Measurements from ENCODE around the gene SLK. TPM values are rescaled to one million over a fixed set of nuclear protein-coding genes. Genes with fewer than 3 reads are reported as not detected.

SLK gene
- total RNA-seq (2016; rRNA removed; fragmentation: Illumina TruSeq; extraction: Trizol) (22.8 and 35.0 TPM in 2 replicates), polyA plus RNA-seq (2011; rRNA removed) (3.4 and 3.7 TPM in 2 replicates), polyA minus RNA-seq (2011; rRNA and poly(A)+ RNA removed; ENCODE audit: low replicate concordance) (2.8 and 10.1 TPM in 2 replicates), Bru-seq, nascent RNA (percentile 81 among the genes with signal in this experiment), BruChase-seq, experiment 1, labeled RNA remaining after a 6-hour chase (percentile 87 among the genes with signal in this experiment), BruChase-seq, experiment 2, labeled RNA remaining after a 2-hour chase (percentile 80 among the genes with signal in this experiment)
- 8.1 and 9.1 TPM in 2 replicates for total RNA-seq (2016; cell fraction: cytosol; rRNA removed; fragmentation: Illumina TruSeq; extraction: Trizol; ENCODE audit: low read depth)
- total RNA-seq (2016; cell fraction: insoluble cytoplasmic fraction; rRNA removed; fragmentation: Illumina TruSeq; extraction: Trizol) = 21.6 and 34.9 TPM in 2 replicates
- total RNA-seq (2016; cell fraction: membrane; rRNA removed; fragmentation: Illumina TruSeq; extraction: Trizol) = 6.4 and 7.4 TPM in 2 replicates
- 17.5 and 20.8 TPM in 2 replicates for total RNA-seq (2016; cell fraction: nucleus; rRNA removed; fragmentation: Illumina TruSeq; extraction: Trizol)
- polyA plus RNA-seq (2011; cell fraction: cytosol; rRNA removed) = 1.5 and 2.6 TPM in 2 replicates
- 2.7 and 3.1 TPM in 2 replicates for polyA plus RNA-seq (2011; cell fraction: nucleus; rRNA removed)
- 10.9 and 14.4 TPM in 2 replicates for polyA plus RNA-seq (2012)
- 0.28 and 0.47 TPM in 2 replicates for polyA plus RNA-seq (2016; cell fraction: cytosol; fragmentation: Illumina TruSeq; extraction: Trizol; ENCODE audit: low read depth)
- polyA plus RNA-seq (2016; cell fraction: insoluble cytoplasmic fraction; fragmentation: Illumina TruSeq; extraction: Trizol; ENCODE audit: low read depth) = 19.7 and 21.4 TPM in 2 replicates
- polyA plus RNA-seq (2016; cell fraction: membrane; fragmentation: Illumina TruSeq; extraction: Trizol; ENCODE audit: low read depth) = 1.7 and 2.0 TPM in 2 replicates
- polyA plus RNA-seq (2016; cell fraction: nucleus; fragmentation: Illumina TruSeq; extraction: Trizol; ENCODE audit: insufficient read depth, low read depth) = 12.7 and 13.6 TPM in 2 replicates
- polyA minus RNA-seq (2011; cell fraction: cytosol; rRNA and poly(A)+ RNA removed) = 10.0 and 12.9 TPM in 2 replicates
- polyA minus RNA-seq (2011; cell fraction: nucleus; rRNA and poly(A)+ RNA removed) = 17.9 and 21.1 TPM in 2 replicates
- long read RNA-seq, experiment 1, partial matches to known transcripts = 0 of 1 reads
- long read RNA-seq, experiment 1, other reads (novel, unspliced or antisense) = 1 of 1 reads
- long read RNA-seq, experiment 2, full-length matches to known transcripts = 3 of 19 reads
- long read RNA-seq, experiment 2, partial matches to known transcripts = 2 of 19 reads
- long read RNA-seq, experiment 2, other reads (novel, unspliced or antisense) = 14 of 19 reads

DNA sequence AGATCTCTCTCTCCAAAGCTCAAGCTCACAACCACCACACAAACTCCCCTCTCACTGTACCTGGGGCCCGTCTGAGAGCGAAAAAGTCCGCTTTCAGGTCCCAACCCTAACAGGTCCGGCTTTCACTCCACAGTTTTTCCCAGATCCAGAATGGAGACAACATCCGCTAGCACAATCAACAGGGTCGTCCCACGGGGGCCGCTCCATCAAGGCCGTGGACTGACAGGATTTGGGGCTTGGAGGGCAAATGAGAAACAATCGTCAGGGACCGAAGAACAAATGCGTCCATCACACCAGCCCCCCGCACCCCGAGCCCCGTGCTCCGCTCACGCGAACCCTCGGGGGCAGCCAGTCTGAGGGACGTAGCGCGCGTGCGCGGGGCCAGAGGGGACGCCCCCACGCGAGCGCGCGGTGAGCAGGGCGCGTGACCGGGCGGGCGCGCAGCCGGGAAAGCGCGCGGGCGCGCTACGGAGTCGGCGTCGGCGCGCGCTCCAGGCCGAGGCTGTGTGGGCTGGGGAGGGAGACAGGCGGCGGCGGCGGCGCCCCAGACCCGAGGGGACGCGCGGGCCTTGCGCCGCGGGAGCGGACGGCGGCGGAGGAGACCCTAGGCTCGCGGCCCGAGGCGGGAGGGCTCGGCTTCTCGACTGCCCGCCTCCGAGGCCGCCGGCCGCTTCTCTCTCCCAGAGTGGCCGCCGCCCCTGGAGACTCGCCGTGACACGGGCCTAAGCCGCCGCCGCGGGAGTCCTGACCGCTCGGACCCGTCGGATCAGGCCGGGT lies at the start of gene SLK:
Gene SLK, plus strand, starts transcription at position 470 of the 777 bp plus-strand sequence. CDS start 606 bp downstream, outside the sequence.
- ChIA-PET POLR2A (interaction anchor here (1.3 kb wide), 1 partner anchor 155 kb away, joined by 4 read pairs; the partner anchor contains the start of gene SFR1), CTCF (ENCODE audit: low intra/inter-chr PET ratio, low total read pairs) (no interaction called here)
- Histone ChIP-seq H4K20me1 (ENCODE audit: insufficient read depth, low read length) (peaks cover 19% of the 10 kb centered on the region; the same call in 1 of the 2 replicates), H3K4me3 (replicated peaks in 1 of 3; ENCODE audit: insufficient read depth in 1 of 3, low read depth in 2 of 3, low read length in 3 of 3) (peak within 1 kb of the TSS; percentile 83 to 93 (median 88)), H3K9me3 (ENCODE audit: low read length) (no peaks in the 10 kb centered on the region), H3K27ac (ENCODE audit: extremely low read length, insufficient read depth, low read length) (peak within 1 kb of the TSS; percentile 85), H3K4me1 (ENCODE audit: insufficient read depth, low read length) (peaks cover 35% of the 10 kb centered on the region), H3K79me2 (ENCODE audit: insufficient read depth, low read length) (peaks cover 41% of the 10 kb centered on the region), H2AFZ (ENCODE audit: low read length) (peak within 1 kb of the TSS; percentile 88), H3K27me3 (ENCODE audit: control insufficient read depth in 1 of 2, insufficient read depth in 2 of 2, low read length in 2 of 2) (peaks cover 0 to 3% of the 10 kb centered on the region in 2 experiments; a peak in 1 of 5 replicates), H3K4me2 (ENCODE audit: low read depth, low read length) (peak within 1 kb of the TSS; percentile 73), H3K36me3 (replicated peaks in 1 of 2; ENCODE audit: control insufficient read depth in 1 of 2, insufficient read depth in 2 of 2, low read length in 2 of 2) (no peaks in the 10 kb centered on the region), H3K9ac (ENCODE audit: insufficient read depth, low read depth, low read length) (peak within 1 kb of the TSS; percentile 91)
- peak; percentile 53 for DNase-seq (ENCODE audit: low spot score)
- peak; percentile 87 for ATAC-seq
- intact Hi-C loops (cut with micrococcal nuclease; ENCODE audit: unreplicated experiment) = loop anchor here (2.0 to 5.0 kb wide), 2 partner anchors 48 to 155 kb away; partner anchors contain the start of genes SFR1 and STN1
- 2% methylated on average over 11 of the region's 92 CpGs for WGBS (ENCODE audit: low lambda C conversion rate)
- BruUV-seq (replicated peaks) = no TSS peak
- in situ Hi-C loops (cut with HindIII; ENCODE audit: extremely low pct_ligation_motif_present, low pct_unique_long_range_greater_than_20kb) = no loop called here
- FAIRE-seq = no peak
- TF ChIP-seq SMYD3 (CRISPR knock-in tag; IDR thresholded peaks at IDR 0.05) (no peak), ZNF747 (CRISPR knock-in tag; IDR thresholded peaks at IDR 0.05; ENCODE audit: borderline replicate concordance) (0 out of 2 replicates have a peak, but pooled peaks have one; percentile 45), ZNF672 (CRISPR knock-in tag; IDR thresholded peaks at IDR 0.05) (no peak), ZNF777 (CRISPR knock-in tag; IDR thresholded peaks at IDR 0.05) (peak; percentile 99), SALL2 (CRISPR knock-in tag; IDR thresholded peaks at IDR 0.05) (peak; percentile 42; the same call in 1 of the 2 replicates), FOXO1 (CRISPR knock-in tag; IDR thresholded peaks at IDR 0.05) (peak; percentile 43; the same call in 1 of the 2 replicates), POLR2A (IDR thresholded peaks at IDR 0.05; ENCODE audit: insufficient read depth in 1 of 2, low read depth in 2 of 2, low read length in 2 of 2) (peak; percentile 44 to 85; a peak in 3 of 4 replicates), RARA (CRISPR knock-in tag; IDR thresholded peaks at IDR 0.05) (no peak), ZNF468 (CRISPR knock-in tag; IDR thresholded peaks at IDR 0.05) (0 out of 2 replicates have a peak, but pooled peaks have one; percentile 34), ZMYM3 (CRISPR knock-in tag; IDR thresholded peaks at IDR 0.05) (peak; percentile 16; the same call in 1 of the 2 replicates), ZFY (CRISPR knock-in tag; IDR thresholded peaks at IDR 0.05) (peak; percentile 88)
- TF ChIP-seq, protein P1, sequence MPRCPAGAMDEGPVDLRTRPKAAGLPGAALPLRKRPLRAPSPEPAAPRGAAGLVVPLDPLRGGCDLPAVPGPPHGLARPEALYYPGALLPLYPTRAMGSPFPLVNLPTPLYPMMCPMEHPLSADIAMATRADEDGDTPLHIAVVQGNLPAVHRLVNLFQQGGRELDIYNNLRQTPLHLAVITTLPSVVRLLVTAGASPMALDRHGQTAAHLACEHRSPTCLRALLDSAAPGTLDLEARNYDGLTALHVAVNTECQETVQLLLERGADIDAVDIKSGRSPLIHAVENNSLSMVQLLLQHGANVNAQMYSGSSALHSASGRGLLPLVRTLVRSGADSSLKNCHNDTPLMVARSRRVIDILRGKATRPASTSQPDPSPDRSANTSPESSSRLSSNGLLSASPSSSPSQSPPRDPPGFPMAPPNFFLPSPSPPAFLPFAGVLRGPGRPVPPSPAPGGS (CRISPR knock-in tag; IDR thresholded peaks at IDR 0.05) = no peak
- TF ChIP-seq, protein P2, sequence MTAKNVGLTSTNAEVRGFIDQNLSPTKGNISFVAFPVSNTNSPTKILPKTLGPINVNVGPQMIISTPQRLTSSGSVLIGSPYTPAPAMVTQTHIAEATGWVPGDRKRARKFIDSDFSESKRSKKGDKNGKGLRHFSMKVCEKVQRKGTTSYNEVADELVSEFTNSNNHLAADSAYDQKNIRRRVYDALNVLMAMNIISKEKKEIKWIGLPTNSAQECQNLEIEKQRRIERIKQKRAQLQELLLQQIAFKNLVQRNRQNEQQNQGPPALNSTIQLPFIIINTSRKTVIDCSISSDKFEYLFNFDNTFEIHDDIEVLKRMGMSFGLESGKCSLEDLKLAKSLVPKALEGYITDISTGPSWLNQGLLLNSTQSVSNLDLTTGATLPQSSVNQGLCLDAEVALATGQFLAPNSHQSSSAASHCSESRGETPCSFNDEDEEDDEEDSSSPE (CRISPR knock-in tag; IDR thresholded peaks at IDR 0.05) = 0 out of 2 replicates have a peak, but pooled peaks have one; percentile 28
- TF ChIP-seq, protein P3, sequence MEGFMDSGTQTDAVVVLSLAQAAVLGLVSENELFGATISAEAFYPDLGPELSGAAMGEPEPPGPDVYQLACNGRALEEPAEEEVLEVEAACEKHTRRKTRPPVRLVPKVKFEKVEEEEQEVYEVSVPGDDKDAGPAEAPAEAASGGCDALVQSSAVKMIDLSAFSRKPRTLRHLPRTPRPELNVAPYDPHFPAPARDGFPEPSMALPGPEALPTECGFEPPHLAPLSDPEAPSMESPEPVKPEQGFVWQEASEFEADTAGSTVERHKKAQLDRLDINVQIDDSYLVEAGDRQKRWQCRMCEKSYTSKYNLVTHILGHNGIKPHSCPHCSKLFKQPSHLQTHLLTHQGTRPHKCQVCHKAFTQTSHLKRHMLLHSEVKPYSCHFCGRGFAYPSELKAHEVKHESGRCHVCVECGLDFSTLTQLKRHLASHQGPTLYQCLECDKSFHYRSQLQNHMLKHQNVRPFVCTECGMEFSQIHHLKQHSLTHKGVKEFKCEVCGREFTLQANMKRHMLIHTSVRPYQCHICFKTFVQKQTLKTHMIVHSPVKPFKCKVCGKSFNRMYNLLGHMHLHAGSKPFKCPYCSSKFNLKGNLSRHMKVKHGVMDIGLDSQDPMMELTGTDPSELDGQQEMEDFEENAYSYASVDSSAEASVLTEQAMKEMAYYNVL (CRISPR knock-in tag; IDR thresholded peaks at IDR 0.05; ENCODE audit: borderline replicate concordance) = no peak

Data from HepG2 (cell line).